Measurements from ENCODE around the gene LRP1B. TPM values are rescaled to one million over a fixed set of nuclear protein-coding genes. Genes with fewer than 3 reads are reported as not detected.

The LRP1B gene
- total and polyA plus RNA-seq, 2 donors (not counting 1 experiment from before 2014, with no cell fraction given) = under 0.01 to 0.01 TPM

- Histone ChIP-seq H3K27me3 (ENCODE audit: control insufficient read depth, insufficient read depth, low read length) (no peaks in the 10 kb centered on the region), H3K79me2 (ENCODE audit: control insufficient read depth, insufficient read depth, low read length) (no peaks in the 10 kb centered on the region), H3K9ac (ENCODE audit: insufficient read depth, low read length) (no peak overlapping the region), H3K4me2 (ENCODE audit: extremely low read depth, insufficient read depth, low read length) (no peak overlapping the region), H4K20me1 (ENCODE audit: control insufficient read depth, extremely low read depth, insufficient read depth, low read length) (no peaks in the 10 kb centered on the region), H2AFZ (ENCODE audit: low read length) (no peak overlapping the region), H3K4me1 (ENCODE audit: control insufficient read depth, extremely low read depth, insufficient read depth, low read length) (no peaks in the 10 kb centered on the region), H3K9me3 (ENCODE audit: control insufficient read depth, insufficient read depth, low read depth, low read length) (no peaks in the 10 kb centered on the region), H3K27ac (ENCODE audit: insufficient read depth, low read length) (no peak overlapping the region), H3K4me3 (replicated peaks in 1 of 4; ENCODE audit: control extremely low read depth in 1 of 4, insufficient read depth in 1 of 4, low read depth in 3 of 4, low read length in 4 of 4) (no peak overlapping the region), H3K36me3 (ENCODE audit: control insufficient read depth, insufficient read depth, low read length) (no peaks in the 10 kb centered on the region)
- DNase-seq (ENCODE audit: low read depth in 2 of 2) = no peak
- TF ChIP-seq CTCF (conservative IDR thresholded peaks at IDR 0.05 in 1 of 2, IDR thresholded peaks at IDR 0.05 in 1 of 2; ENCODE audit: low read depth in 1 of 2, low read length in 2 of 2) (no peak), EZH2 (IDR thresholded peaks at IDR 0.05; ENCODE audit: low read length, missing control alignments) (no peak)
Observed at GRCh38 chr2:140808211-140808610, 1322.6 kb downstream of the LRP1B start.

DNA sequence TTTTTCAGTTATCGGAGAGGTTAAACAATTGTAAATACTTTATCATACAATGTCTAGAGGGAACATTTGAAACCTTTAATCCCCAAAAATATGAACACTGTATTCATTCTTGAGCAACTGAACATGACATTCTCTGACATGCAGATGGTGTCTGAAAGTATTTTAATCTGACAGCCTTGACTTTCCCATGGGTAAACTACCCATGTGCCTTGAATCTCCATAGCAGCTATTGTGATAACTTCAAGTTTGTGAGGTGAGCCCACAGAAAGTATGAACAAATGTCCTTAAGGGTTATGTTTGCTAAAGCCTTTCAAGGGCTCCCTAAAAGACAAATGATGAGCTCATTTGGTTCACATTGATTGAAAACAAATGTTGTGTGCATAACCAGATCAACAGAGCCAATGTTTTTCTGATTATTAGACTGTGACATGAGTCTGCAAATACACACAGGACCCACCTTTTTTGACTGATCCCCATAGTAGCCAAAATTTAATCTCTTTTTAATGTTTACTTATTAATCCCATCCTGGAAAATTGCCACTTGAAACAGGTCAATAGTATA lies 1326.0 kb downstream of the LRP1B start:
- no peaks in the 10 kb centered on the region for H4K20me1 ChIP-seq (ENCODE audit: control insufficient read depth, extremely low read depth, insufficient read depth, low read length)
- H3K9ac ChIP-seq (ENCODE audit: insufficient read depth, low read length) = no peak overlapping the region
- DNase-seq (ENCODE audit: low read depth in 2 of 2) = no peak
- no peak overlapping the region for H3K4me2 ChIP-seq (ENCODE audit: extremely low read depth, insufficient read depth, low read length)
- H3K4me1 ChIP-seq (ENCODE audit: control insufficient read depth, extremely low read depth, insufficient read depth, low read length) = no peaks in the 10 kb centered on the region
- H3K27ac ChIP-seq (ENCODE audit: insufficient read depth, low read length) = no peak overlapping the region
- H3K9me3 ChIP-seq (ENCODE audit: control insufficient read depth, insufficient read depth, low read depth, low read length) = no peaks in the 10 kb centered on the region
- no peaks in the 10 kb centered on the region for H3K36me3 ChIP-seq (ENCODE audit: control insufficient read depth, insufficient read depth, low read length)
- no peaks in the 10 kb centered on the region for H3K27me3 ChIP-seq (ENCODE audit: control insufficient read depth, insufficient read depth, low read length)
- no peak overlapping the region for H3K4me3 ChIP-seq (replicated peaks in 1 of 4; ENCODE audit: control extremely low read depth in 1 of 4, insufficient read depth in 1 of 4, low read depth in 3 of 4, low read length in 4 of 4)
- TF ChIP-seq EZH2 (IDR thresholded peaks at IDR 0.05; ENCODE audit: low read length, missing control alignments) (no peak), CTCF (conservative IDR thresholded peaks at IDR 0.05 in 1 of 2, IDR thresholded peaks at IDR 0.05 in 1 of 2; ENCODE audit: low read depth in 1 of 2, low read length in 2 of 2) (no peak)
- no peak overlapping the region for H2AFZ ChIP-seq (ENCODE audit: low read length)
- no peaks in the 10 kb centered on the region for H3K79me2 ChIP-seq (ENCODE audit: control insufficient read depth, insufficient read depth, low read length)

DNA sequence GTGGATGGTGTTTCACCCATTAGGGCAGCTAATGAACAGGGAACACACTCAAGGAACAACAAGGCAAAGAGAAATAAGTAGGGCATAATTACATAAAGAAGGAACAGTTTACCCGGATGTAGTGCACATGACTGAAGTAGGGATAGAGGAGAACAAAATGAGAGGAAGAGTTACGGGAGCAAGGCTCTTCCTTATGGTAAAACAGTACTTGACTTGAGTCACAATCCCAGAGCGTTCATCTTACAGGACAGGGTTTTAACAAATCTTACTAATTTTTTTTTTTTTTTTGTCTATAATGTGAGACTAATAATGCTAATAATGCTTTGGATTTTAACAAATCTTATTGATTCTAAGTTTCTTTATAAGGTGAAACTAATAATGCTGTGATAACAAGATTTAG lies 1329.5 kb downstream of the LRP1B start:
- Histone ChIP-seq H3K27me3 (ENCODE audit: control insufficient read depth, insufficient read depth, low read length) (no peaks in the 10 kb centered on the region), H2AFZ (ENCODE audit: low read length) (no peak overlapping the region), H3K9me3 (ENCODE audit: control insufficient read depth, insufficient read depth, low read depth, low read length) (no peaks in the 10 kb centered on the region), H3K79me2 (ENCODE audit: control insufficient read depth, insufficient read depth, low read length) (no peaks in the 10 kb centered on the region), H3K4me2 (ENCODE audit: extremely low read depth, insufficient read depth, low read length) (no peak overlapping the region), H3K9ac (ENCODE audit: insufficient read depth, low read length) (no peak overlapping the region), H4K20me1 (ENCODE audit: control insufficient read depth, extremely low read depth, insufficient read depth, low read length) (no peaks in the 10 kb centered on the region), H3K27ac (ENCODE audit: insufficient read depth, low read length) (no peak overlapping the region), H3K4me3 (replicated peaks in 1 of 4; ENCODE audit: control extremely low read depth in 1 of 4, insufficient read depth in 1 of 4, low read depth in 3 of 4, low read length in 4 of 4) (no peak overlapping the region), H3K36me3 (ENCODE audit: control insufficient read depth, insufficient read depth, low read length) (no peaks in the 10 kb centered on the region), H3K4me1 (ENCODE audit: control insufficient read depth, extremely low read depth, insufficient read depth, low read length) (no peaks in the 10 kb centered on the region)
- TF ChIP-seq CTCF (conservative IDR thresholded peaks at IDR 0.05 in 1 of 2, IDR thresholded peaks at IDR 0.05 in 1 of 2; ENCODE audit: low read depth in 1 of 2, low read length in 2 of 2) (no peak), EZH2 (IDR thresholded peaks at IDR 0.05; ENCODE audit: low read length, missing control alignments) (no peak)
- DNase-seq (ENCODE audit: low read depth in 2 of 2) = no peak

All from fibroblast of lung (primary cell).